EL (cell line): Measurements from ENCODE around the gene METTL15.
"Not testable (repeated sequence)": the region's sequence is repeated elsewhere in the genome, so short reads cannot be mapped to it uniquely, and the experiment has no call there.

Source experiments
- DNase-seq: peaks from one replicate; pipeline ENCODE4 v3.0.0-alpha.2; 2016

Gene METTL15

DNA sequence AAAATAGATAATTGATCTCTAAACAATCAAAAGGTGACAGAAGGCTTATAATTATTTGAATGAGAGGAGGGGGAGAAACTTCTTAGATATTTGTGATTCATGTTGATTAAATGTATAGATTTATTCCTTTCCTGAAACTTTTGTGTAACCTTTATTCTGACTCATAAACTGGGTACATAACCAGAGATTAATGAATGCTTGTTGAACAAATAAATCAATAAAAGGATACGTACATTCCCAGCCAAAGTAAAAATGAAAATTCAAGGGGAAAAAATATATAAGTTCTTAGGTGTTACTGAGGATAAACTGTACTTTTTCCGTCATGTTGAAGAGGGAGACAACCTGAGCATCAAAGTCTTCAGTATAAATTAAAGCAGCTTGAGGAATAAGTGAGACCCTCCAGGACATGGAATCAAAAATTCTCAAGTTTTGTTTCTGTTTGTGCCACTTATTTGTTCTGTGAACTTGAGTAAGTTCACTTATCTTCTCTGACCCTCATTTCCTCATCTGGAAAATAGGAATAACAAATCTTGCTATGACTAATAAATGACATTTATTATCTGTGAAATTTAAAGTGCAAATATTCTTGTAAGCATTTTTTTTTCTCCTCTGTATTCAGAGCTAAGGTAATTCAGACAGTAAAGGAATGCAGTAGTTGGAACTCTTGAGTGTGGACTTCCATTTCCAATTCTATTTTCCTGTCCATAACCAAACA lies 195.4 kb downstream of the METTL15 start:
- peak; percentile 9 for DNase-seq

DNA sequence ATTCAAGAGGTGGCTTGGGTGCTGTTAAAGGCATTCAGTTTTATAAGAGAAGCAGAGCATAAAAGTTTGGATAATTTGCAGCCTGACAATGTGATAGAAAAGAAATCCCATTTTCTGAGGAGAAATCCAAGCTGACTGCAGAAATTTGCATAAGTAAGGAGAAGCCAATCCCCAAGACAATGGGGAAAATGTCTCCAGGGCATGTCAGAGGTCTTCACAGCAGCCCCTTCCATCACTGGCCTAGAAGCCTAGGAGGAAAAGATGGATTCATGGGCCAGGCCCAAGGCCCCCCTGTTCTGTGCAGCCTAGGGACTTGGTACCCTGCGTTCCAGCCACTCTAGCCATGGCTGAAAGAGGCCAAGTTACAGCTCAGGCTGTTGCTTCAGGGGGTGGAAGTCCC lies 207.3 kb downstream of the METTL15 start:
- no peak for DNase-seq

DNA sequence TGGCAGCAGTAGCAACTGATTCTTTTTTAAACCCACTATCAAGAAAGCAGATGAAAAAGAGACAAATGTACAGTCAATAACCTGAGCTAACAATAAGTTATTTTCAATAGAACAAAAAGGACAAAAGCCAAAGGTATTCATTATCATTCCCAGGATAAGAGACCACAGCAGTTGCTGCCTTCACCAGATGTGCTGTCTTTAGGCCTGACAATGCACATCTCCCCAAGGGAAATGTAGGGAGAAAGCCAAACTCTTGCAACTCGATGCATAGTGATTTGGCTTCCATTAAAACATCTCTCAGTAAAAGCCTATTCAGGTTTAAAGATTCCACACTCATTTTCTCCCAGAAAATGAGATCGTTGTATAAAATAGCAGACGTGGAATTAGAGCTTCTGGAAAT lies 210.7 kb downstream of the METTL15 start:
- DNase-seq, result no peak

DNA sequence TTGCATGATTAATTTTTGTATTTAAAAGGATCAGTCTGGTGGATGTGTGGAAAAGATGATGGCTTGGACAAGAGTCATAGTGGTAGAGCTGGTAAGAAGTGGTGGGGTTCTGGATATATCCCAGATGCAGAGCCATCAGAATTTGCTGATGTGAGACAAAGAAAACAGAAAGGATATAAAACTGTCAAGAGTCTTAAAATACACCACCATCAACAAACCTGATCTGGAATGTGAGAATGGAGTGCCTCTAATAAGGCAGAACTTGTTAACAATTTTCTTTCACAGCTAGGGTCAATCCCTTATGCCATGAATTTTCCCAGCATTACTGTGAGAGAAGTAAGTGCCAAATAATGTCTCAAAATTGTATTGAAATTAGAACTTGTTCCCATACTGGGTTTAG lies 215.4 kb downstream of the METTL15 start:
- no peak for DNase-seq

DNA sequence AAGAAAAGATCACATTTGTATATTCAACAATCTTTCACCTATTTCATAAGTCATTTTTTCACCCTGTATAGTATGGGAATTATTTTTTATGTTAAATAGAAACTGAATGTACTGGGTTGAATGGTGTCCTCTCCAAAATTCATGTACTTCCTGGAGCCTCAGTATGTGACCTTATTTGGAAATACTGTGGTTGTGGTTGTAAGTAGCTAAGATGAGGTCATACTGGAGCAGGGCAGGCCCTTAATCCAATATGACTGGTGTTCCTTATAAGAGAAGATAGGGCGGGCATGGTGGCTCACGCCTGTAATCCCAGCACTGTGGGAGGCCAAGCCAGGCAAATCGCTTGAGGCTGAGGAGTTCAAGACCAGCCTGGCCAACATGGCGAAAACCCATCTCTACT lies 224.2 kb downstream of the METTL15 start:
- DNase-seq, result peak; percentile 10

DNA sequence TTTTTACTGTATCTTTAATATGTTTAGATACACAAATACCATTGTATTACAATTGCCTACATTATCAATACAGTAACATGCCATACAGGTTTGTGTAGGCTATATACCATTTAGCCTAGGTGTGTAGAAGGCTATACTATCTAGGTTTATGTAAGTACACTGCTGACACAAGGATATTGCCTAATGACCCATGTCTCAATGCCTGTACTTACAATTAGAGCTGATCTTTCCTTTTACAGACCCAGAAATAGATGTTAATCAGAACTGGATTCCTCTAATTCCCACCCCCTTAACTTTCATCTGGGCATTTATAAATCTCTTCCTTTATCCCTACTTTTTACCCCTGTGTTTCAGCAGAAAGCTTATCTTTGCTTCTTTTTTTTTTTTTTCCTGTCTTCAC lies 229.5 kb downstream of the METTL15 start:
- DNase-seq, result no peak

DNA sequence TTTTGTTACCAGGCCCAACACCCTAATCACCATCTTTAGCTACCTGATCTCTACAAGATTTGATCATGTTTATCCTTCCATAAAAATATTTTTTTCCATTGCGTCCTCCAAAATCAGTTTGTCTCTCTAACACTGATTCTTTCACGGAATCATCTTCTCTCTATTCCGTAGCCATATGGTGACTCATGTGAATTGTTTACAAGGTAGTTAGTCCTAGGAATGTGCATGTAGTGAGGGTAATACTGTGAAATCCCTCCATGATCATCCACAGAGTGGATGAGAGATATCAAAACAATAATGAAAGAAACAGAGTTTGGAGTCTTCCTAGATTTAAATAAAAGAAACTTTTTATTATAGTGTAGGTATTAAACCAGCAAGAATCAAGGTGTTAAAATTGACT lies 230.2 kb downstream of the METTL15 start:
- peak; percentile 7 for DNase-seq

DNA sequence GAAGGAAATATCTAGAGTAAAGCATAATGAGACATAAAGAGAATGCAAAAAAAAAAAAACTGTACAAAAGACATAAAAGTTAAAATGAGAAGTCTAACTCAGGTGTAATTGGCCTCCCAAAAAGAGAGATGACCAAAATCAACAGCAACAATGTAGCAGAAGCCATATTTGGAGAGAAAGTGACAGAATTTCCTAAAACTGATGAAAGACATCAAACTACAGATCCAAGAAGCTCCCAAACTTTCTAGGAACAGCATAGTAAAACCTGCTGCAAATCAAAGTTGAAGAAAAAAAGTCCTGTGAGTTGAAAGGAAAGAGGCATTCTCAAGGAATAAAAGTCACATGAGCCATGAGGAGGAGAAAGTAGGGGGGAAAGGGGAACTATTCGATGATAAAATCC lies 231.3 kb downstream of the METTL15 start:
- no peak for DNase-seq

DNA sequence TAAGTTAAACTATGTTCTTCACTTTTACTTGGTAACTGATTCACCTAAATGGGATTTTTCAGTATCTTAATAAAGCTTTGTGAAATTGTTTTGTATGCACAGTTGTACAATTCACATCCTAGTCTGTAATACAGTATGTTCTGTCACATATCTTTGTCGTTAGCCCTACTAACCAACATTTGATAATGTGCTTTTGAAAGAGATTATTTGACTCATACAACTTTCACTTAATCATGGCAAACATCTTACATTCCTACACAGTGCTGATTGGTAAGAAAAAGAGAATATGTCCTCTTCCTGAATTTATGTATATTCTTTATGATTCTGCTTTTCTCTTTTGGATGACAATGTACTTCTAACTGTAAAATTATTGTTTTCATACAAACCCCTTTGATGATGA lies 234.5 kb downstream of the METTL15 start:
- DNase-seq, result peak; percentile 10

DNA sequence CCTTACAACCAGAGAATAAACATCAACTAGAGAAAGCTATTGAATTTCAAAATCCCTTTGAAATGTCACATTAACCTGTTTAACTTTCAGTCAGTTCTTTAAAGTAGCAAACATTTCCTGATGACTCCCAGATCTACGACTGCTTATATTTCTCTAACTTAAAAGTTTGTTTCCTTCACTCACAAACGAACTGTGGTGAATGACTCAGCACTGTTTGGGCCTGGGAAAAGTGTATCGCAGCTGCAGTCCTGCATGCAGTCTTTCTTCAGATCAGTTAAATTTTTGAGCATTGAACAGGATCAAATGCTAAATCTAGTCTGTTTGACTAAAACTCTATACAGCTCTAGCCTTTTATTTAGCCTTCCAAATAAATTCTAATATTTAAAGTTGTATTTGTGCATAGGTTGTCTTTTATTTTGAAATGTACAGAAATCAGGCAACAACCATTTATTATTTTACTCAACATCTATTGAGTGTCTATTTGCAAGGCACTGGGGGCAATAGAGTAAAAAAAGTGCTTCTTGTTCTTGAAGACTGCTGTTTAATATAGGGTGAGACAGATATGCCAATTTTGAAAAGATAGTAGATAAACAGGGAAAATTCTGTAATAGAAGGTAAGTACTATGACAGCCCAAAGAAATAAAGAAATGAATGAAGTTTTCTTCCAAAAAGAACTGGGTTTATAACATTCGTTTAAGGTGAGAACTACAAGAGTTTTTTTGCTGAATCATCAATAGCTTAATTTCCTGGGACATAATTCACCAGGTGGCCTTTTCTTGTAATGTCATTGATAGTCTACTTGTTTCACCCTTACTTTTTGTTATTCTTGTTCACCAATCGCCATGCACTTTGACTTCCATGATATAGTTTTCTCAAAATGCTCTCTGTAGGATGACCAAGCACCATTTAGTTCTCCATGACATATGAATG lies 235.4 kb downstream of the METTL15 start:
- DNase-seq, result peak; percentile 78

DNA sequence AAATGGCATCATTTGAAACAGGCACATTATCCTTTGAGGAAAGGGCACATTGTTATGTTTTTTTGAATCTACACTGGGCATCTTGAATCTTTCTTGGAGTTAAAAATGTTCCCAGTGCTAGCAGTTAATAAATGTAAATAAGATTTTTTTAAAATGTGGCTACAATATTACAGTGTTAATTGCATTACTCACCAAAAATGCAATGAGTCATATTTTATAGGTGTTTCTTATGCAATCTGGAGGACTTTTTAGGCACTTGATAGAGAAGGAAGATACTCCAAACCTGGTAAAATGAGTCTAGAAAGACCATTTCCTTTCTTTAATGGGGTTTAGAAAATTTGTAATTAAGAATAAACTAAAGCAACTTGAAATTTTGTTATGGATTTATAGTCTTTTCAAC lies 238.0 kb downstream of the METTL15 start:
- peak; percentile 38 for DNase-seq

DNA sequence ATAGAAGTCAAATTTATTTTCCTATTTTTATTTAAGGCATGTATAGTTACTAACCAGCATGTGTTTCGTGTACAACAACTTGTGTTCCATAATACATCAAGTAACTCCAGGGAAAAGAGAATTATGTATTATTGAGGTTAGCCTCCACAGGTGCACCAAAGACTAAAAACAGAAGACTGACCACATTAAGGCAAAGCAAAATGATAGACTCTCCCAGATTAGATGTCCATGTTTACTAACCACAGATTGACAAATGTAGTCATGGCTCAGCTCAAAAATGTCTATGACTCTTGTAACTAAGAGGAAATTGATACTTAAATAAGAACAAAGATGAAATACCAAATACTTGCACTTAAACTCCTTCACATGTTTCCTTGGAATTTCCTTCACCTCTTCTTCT lies 238.5 kb downstream of the METTL15 start:
- no peak for DNase-seq

DNA sequence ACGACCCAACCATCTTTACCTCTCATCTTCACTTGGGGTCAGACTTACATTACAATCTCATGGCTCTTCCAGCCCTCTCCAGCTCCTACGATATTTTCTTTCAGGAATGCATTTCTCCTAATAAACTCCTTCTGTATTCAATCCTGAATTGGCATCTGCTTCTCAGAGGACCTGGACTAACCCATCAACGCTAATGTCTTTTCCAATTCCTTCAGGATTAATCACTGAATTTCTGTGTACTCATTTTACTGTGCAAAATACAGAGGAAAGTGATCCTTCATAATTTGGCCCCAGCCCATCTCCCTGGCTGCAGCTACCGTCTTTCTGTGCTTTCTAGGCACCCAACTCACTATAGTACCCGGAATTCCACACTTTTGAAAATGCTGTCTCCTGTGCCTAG lies 239.2 kb downstream of the METTL15 start:
- DNase-seq, result peak; percentile 8

DNA sequence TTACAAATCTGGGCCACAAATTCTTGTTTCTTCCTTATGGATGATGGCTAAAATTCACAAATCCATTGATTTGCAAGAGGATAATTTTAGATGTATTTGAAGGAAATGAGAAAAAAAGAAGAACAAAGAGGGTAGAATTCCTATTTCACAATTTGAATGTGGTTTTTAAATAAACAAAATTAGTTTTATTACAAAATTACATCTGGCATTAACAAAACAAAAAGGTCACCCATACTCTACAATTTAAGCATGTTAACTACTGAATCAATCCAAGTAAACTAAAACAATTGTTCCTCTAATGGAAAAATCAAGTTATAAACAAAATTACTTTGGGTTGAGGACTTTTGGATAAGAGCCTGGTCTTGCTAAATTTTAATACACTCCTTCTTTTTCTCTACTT lies 242.0 kb downstream of the METTL15 start:
- no peak for DNase-seq

DNA sequence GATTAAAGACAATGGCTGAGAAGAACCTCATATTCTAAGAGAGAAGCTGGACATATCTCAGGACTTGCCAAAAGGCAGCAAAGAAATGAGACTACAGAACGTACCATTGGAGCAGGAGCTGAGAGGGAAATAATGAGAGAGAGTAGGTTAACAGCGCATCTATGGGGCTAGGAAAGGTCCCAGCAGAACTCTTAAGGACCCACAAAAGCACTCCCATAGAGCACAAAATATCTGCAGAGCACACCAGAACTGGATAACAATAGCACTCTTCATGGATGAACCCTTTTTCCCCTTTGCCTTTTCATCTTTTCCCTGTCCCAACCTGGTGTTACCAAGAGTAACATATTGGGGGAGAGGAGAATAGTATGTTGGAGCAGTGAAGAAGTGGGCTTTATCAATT lies 245.8 kb downstream of the METTL15 start:
- DNase-seq, result no peak

DNA sequence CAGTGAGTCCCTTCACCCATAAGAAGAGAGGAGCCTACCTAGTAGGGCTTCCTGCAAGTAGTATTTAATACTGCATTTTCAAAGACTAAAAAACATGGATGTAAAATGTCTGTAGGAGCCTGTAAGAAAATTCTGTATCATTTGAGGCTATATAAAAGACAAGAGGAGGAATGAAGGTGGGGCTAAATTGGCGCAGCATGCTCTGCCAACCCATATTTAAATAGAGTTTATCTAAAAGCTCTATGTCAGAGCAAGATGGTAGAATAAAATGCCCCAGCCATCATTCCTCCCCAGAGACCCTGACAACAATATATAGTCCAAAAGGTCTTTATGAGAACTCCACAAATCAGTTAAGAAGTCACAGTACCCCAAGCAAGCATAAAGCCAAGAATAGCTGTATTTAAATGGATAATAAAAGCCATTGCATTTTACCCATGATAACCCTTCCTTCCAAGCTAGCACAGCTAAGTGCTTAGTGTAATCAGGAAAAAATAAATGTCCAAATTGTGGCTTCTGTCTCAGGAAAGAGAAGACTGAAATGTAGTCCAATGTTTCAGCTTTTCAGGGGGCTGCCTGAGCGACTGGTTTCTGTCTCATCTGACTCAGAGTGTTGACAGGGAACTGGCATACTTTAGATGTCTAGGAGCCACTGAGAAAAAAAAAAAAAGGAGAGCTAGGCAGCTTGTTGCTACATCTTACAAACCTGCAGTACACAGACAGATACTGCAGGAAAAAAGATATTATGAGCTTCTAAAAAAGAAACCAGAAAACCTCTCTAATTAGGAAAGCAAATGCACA lies 258.6 kb downstream of the METTL15 start:
- DNase-seq, result peak; percentile 20

DNA sequence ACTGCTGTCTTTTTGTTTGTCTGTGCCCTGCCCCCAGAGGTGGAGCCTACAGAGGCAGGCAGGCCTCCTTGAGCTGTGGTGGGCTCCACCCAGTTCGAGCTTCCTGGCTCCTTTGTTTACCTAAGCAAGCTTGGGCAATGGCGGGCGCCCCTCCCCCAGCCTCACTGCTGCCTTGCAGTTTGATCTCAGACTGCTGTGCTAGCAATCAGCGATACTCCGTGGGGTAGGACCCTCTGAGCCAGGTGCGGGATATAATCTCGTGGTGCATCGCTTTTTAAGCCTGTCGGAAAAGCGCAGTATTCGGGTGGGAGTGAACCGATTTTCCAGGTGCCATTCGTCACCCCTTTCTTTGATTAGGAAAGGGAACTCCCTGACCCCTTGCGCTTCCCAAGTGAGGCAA lies 269.9 kb downstream of the METTL15 start:
- not testable (repeated sequence) for DNase-seq
